Upper lobe of left lung (tissue), 6 donors: ENCODE measurements around the gene CREBL2. TPM values are rescaled to one million over a fixed set of nuclear protein-coding genes. Genes with fewer than 3 reads are reported as not detected.

Source experiments
- ATAC-seq, 2 donors: fragments of 200-7000 bp; cut with Tn5 transposase; one replicate each; pipeline ENCODE4 v1.9.1; 2022; ENCODE audit warnings: mild to moderate bottlenecking in 2 of 2, moderate library complexity in 2 of 2; ENCODE audit not compliant: low FRiP score in 2 of 2
- DNase-seq, 2 donors: peaks; one replicate each; pipeline ENCODE4 v3.0.0-alpha.2; 2019 to 2020
- H3K27ac ChIP-seq, 4 donors: fragments of 200-600 bp; sonication (generic); one replicate each; pipeline ENCODE4 v1.5.1; 2016 to 2019
- H3K27me3 ChIP-seq, 4 donors: fragments of 200-600 bp; sonication (generic); one replicate each; pipeline ENCODE4 v1.5.1; 2017 to 2019
- H3K36me3 ChIP-seq, 4 donors: fragments of 200-600 bp; sonication (generic); one replicate each; pipeline ENCODE4 v1.5.1; 2016 to 2019
- H3K4me1 ChIP-seq, 4 donors: fragments of 200-600 bp; sonication (generic); one replicate each; pipeline ENCODE4 v1.5.1; 2018 to 2019
- H3K4me3 ChIP-seq, 4 donors: fragments of 200-600 bp; sonication (generic); one replicate each; pipeline ENCODE4 v1.5.1; 2017 to 2019; ENCODE audit warnings: mild to moderate bottlenecking in 2 of 4, moderate library complexity in 1 of 4
- H3K9me3 ChIP-seq, 4 donors: fragments of 200-600 bp; sonication (generic); one replicate each; pipeline ENCODE4 v1.5.1; 2018 to 2019
- EP300 ChIP-seq, 4 donors: sonication (generic); formaldehyde crosslinking; IDR thresholded peaks; one replicate each; pipeline ENCODE4 v1.5.1; 2017; ENCODE audit warnings: antibody characterized with exemption in 4 of 4, control low read depth in 2 of 4
- POLR2A ChIP-seq, 4 donors: fragments of 450-650 bp; IDR thresholded peaks; one replicate each; pipeline ENCODE4 v1.5.1; 2016 to 2017; ENCODE audit warnings: antibody characterized with exemption in 4 of 4, mild to moderate bottlenecking in 2 of 4
- POLR2AphosphoS5 ChIP-seq, 2 donors: sonication (generic); formaldehyde crosslinking; IDR thresholded peaks; one replicate each; pipeline ENCODE4 v1.5.1; 2017; ENCODE audit warnings: antibody characterized with exemption in 2 of 2
- WGBS, 2 donors: methylation state at CpG; one replicate each; pipeline ENCODE4 v1.1.5; 2017 to 2018; 5-methylcytosine and 5-hydroxymethylcytosine counted together
- total RNA-seq, 6 donors: library from RNA; depleted of rRNA in 4 of 6; stranded (reverse); fragments of >200 nt in 4 of 6; gene quantifications; one replicate each; pipeline versions ENCODE4 v1.1.0 to v1.2.1, GENCODE V29; 2016 to 2021
- TF ChIP-seq, protein P1 (sequence below), 6 experiments: fragments of 450-650 bp in 4 of 6; fragments of 200-600 bp in 2 of 6; sonication (generic) in 2 of 6; IDR thresholded peaks; one replicate each; pipeline ENCODE4 v1.5.1; 2016 to 2019; ENCODE audit warnings: antibody characterized with exemption in 6 of 6
- donor health status: DM: no; HTN: no; CAD: no; lungs with moderate emphysema.
- donor health status: DM: no; HTN: yes; CAD: no; lungs with severe emphysema.

CREBL2 gene
- total RNA-seq, 6 donors from 2014 or later = 40.1 to 74.2 (median 48.2) TPM

GRCh38 chr12:12606781-12607589, 4.7 kb upstream of the CREBL2 start:
- Histone ChIP-seq H3K4me3 (no peak overlapping the region), H3K36me3 (no peaks in the 10 kb centered on the region), H3K4me1 (peaks cover 5 to 6% (median 6%) of the 10 kb centered on the region in 4 donors), H3K9me3 (no peaks in the 10 kb centered on the region), H3K27ac (peak overlapping the region in 2 of 4 donors; percentile 7 to 65), H3K27me3 (no peaks in the 10 kb centered on the region)
- DNase-seq (no peak), ATAC-seq (peak in 1 of 2 donors; percentile 2)
- TF ChIP-seq, protein P1, sequence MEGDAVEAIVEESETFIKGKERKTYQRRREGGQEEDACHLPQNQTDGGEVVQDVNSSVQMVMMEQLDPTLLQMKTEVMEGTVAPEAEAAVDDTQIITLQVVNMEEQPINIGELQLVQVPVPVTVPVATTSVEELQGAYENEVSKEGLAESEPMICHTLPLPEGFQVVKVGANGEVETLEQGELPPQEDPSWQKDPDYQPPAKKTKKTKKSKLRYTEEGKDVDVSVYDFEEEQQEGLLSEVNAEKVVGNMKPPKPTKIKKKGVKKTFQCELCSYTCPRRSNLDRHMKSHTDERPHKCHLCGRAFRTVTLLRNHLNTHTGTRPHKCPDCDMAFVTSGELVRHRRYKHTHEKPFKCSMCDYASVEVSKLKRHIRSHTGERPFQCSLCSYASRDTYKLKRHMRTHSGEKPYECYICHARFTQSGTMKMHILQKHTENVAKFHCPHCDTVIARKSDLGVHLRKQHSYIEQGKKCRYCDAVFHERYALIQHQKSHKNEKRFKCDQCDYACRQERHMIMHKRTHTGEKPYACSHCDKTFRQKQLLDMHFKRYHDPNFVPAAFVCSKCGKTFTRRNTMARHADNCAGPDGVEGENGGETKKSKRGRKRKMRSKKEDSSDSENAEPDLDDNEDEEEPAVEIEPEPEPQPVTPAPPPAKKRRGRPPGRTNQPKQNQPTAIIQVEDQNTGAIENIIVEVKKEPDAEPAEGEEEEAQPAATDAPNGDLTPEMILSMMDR (IDR thresholded peaks at IDR 0.05) = no peak
- TF ChIP-seq POLR2AphosphoS5 (IDR thresholded peaks at IDR 0.05) (no peak), EP300 (IDR thresholded peaks at IDR 0.05) (no peak), POLR2A (IDR thresholded peaks at IDR 0.05) (no peak)
- WGBS, 2 donors = 58 to 63% methylated on average over 7 of the region's 7 CpGs

GRCh38 chr12:12608557-12608957, 3.1 kb upstream of the CREBL2 start:
- H3K27ac ChIP-seq = no peak overlapping the region
- TF ChIP-seq POLR2AphosphoS5 (IDR thresholded peaks at IDR 0.05) = no peak
- TF ChIP-seq, protein P1 (IDR thresholded peaks at IDR 0.05) = no peak
- TF ChIP-seq EP300 (IDR thresholded peaks at IDR 0.05) = no peak
- TF ChIP-seq POLR2A (IDR thresholded peaks at IDR 0.05) = no peak
- H3K4me1 ChIP-seq = peaks cover 14 to 22% (median 17%) of the 10 kb centered on the region in 4 donors
- H3K27me3 ChIP-seq = no peaks in the 10 kb centered on the region
- no peaks in the 10 kb centered on the region for H3K9me3 ChIP-seq
- 79 to 100% methylated on average over 1 of the region's 1 CpG for WGBS, 2 donors
- no peak for DNase-seq
- no peak overlapping the region for H3K4me3 ChIP-seq
- no peaks in the 10 kb centered on the region for H3K36me3 ChIP-seq
- no peak for ATAC-seq

- DNase-seq = no peak
- 78 to 88% methylated on average over 3 of the region's 3 CpGs for WGBS, 2 donors
- Histone ChIP-seq H3K27ac (no peak overlapping the region), H3K9me3 (no peaks in the 10 kb centered on the region), H3K4me1 (peaks cover 15 to 23% (median 20%) of the 10 kb centered on the region in 4 donors), H3K4me3 (no peak overlapping the region), H3K36me3 (no peaks in the 10 kb centered on the region), H3K27me3 (no peaks in the 10 kb centered on the region)
- ATAC-seq = no peak
- TF ChIP-seq POLR2AphosphoS5 (IDR thresholded peaks at IDR 0.05) (no peak), EP300 (IDR thresholded peaks at IDR 0.05) (no peak), POLR2A (IDR thresholded peaks at IDR 0.05) (no peak)
- TF ChIP-seq, protein P1 (IDR thresholded peaks at IDR 0.05) = no peak
Observed at GRCh38 chr12:12609692-12610091, 2.0 kb upstream of the CREBL2 start.

DNA sequence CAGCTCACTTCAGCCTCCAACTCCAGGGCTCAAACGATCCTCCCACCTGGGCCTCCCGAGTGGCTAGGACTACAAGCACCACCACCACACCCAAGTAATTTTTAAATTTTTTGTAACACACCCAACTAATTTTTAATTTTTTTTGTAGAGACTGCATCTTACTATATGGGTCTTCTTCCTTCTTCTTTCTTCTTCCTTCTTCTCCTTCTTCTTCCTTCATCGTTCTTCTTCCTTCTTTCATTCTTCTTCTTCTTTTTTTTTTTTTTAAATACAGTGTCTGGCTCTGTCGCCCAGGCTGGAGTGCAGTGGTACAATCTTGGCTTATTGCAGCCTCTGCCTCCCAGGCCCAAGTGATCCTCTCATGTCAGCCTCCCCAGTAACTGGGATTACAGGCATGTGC, 965 bp upstream of the CREBL2 start:
- Histone ChIP-seq H3K4me1 (peaks cover 18 to 27% (median 20%) of the 10 kb centered on the region in 4 donors), H3K9me3 (no peaks in the 10 kb centered on the region), H3K27ac (peak overlapping the region; percentile 89 to 96 (median 93)), H3K27me3 (no peaks in the 10 kb centered on the region), H3K36me3 (no peaks in the 10 kb centered on the region), H3K4me3 (peak overlapping the region in 2 of 4 donors; percentile 69 to 71)
- WGBS, 2 donors = 79 to 95% methylated on average over 4 of the region's 4 CpGs
- no peak for ATAC-seq
- DNase-seq = no peak
- TF ChIP-seq, protein P1 (IDR thresholded peaks at IDR 0.05) = no peak
- TF ChIP-seq POLR2A (IDR thresholded peaks at IDR 0.05) = no peak
- no peak for TF ChIP-seq EP300 (IDR thresholded peaks at IDR 0.05)
- TF ChIP-seq POLR2AphosphoS5 (IDR thresholded peaks at IDR 0.05) = no peak
